SJCRH30 (cell line): ENCODE measurements around the gene BEST4. TPM values are rescaled to one million over a fixed set of nuclear protein-coding genes. Genes with fewer than 3 reads are reported as not detected.
"Not testable (repeated sequence)": the region's sequence is repeated elsewhere in the genome, so short reads cannot be mapped to it uniquely, and the experiment has no call there.

Source experiments
- DNase-seq, 2 experiments: peaks; one replicate each; pipeline ENCODE4 v3.0.0-alpha.2; 2015 to 2020
- H3K27ac ChIP-seq: fragments of 250-450 bp; sonication (Bioruptor Pico); 2 replicates; pipeline ENCODE4 v1.5.1; 2020; ENCODE audit warnings: mild to moderate bottlenecking, moderate library complexity
- H3K27me3 ChIP-seq: fragments of 250-450 bp; sonication (Bioruptor Pico); 2 replicates; pipeline ENCODE4 v1.5.1; 2020; ENCODE audit warnings: mild to moderate bottlenecking, moderate library complexity
- H3K36me3 ChIP-seq: fragments of 250-450 bp; sonication (Bioruptor Pico); 2 replicates; pipeline ENCODE4 v1.5.1; 2020; ENCODE audit warnings: mild to moderate bottlenecking, moderate library complexity
- H3K4me1 ChIP-seq: fragments of 250-450 bp; sonication (Bioruptor Pico); 2 replicates; pipeline ENCODE4 v1.5.1; 2020; ENCODE audit warnings: mild to moderate bottlenecking, moderate library complexity
- H3K4me3 ChIP-seq: fragments of 250-450 bp; sonication (Bioruptor Pico); 2 replicates; pipeline ENCODE4 v1.5.1; 2020; ENCODE audit warnings: mild to moderate bottlenecking, moderate library complexity
- H3K9me3 ChIP-seq: fragments of 250-450 bp; sonication (Bioruptor Pico); replicated peaks from 2 replicates; pipeline ENCODE4 v1.5.1; 2020; ENCODE audit warnings: mild to moderate bottlenecking, moderate library complexity
- total RNA-seq: library from RNA; depleted of rRNA; stranded (reverse); fragments of >200 nt; shearing (Covaris generic); gene quantifications from 2 replicates; pipeline ENCODE4 v1.2.3, GENCODE V29; 2014

BEST4 gene
- total RNA-seq, 1 experiment from 2014 or later = not detected

- peak; percentile 98 to 99 for DNase-seq
- peaks cover 7% of the 10 kb centered on the region; the same call in 1 of the 2 replicates for H3K36me3 ChIP-seq
These were observed 12.0 kb upstream of the BEST4 start, which contains the start of gene PLK3 for GRCh38 chr1:44799770-44800584. Gene PLK3 (plus strand): TSS chr1:44800377. CDS start chr1:44800464, 87 bp downstream.

GRCh38 chr1:44798481-44799365 is 10.8 kb upstream of the BEST4 start:
- no peak for DNase-seq
- no peaks in the 10 kb centered on the region for H3K9me3 ChIP-seq
- H3K27me3 ChIP-seq = no peaks in the 10 kb centered on the region
- no peak overlapping the region; the same call in 1 of the 2 replicates for H3K4me3 ChIP-seq
- H3K27ac ChIP-seq = no peak overlapping the region
- H3K36me3 ChIP-seq = 0 out of 2 replicates have a peak, but pooled peaks cover 7% of the 10 kb centered on the region
- peaks cover 17% of the 10 kb centered on the region for H3K4me1 ChIP-seq

More at GRCh38 chr1:44799770-44800584, 12.0 kb upstream of the BEST4 start, which contains the start of gene PLK3:
- H3K4me3 ChIP-seq = peak within 1 kb of the TSS; percentile 63
- peak within 1 kb of the TSS; percentile 13 for H3K27ac ChIP-seq
- no peaks in the 10 kb centered on the region for H3K27me3 ChIP-seq
- H3K9me3 ChIP-seq = no peaks in the 10 kb centered on the region
- H3K4me1 ChIP-seq = peaks cover 17% of the 10 kb centered on the region

DNA sequence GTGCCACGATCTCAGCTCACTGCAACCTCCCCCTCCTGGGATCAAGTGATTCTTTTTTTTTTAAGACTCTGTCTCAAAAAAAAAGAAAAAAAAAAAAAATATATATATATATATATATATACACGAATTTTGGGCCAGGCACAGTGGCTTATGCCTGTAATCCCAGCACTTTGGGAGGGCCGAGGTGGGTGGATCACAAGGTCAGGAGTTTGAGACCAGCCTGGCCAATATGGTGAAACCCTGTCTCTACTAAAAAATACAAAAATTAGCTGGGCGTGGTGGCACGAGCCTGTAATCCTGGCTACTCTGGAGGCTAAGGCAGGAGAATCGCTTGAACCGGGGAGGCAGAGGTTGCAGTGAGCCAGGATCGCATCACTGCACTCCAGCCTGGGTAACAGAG is 9.9 kb upstream of the BEST4 start:
- not testable (repeated sequence) for DNase-seq, H3K9me3 ChIP-seq, H3K4me3 ChIP-seq, H3K27ac ChIP-seq, H3K36me3 ChIP-seq, H3K27me3 ChIP-seq
- H3K4me1 ChIP-seq = peaks cover 16% of the 10 kb centered on the region

GRCh38 chr1:44792736-44793502 is 4.9 kb upstream of the BEST4 start:
- Histone ChIP-seq H3K27me3 (no peaks in the 10 kb centered on the region), H3K9me3 (no peaks in the 10 kb centered on the region), H3K36me3 (no peaks in the 10 kb centered on the region), H3K4me3 (no peak overlapping the region), H3K4me1 (no peaks in the 10 kb centered on the region), H3K27ac (no peak overlapping the region)
- no peak for DNase-seq

- no peak for DNase-seq
- H3K4me3 ChIP-seq = no peak overlapping the region
- no peaks in the 10 kb centered on the region for H3K36me3 ChIP-seq
- H3K9me3 ChIP-seq = no peaks in the 10 kb centered on the region
- no peaks in the 10 kb centered on the region for H3K27me3 ChIP-seq
- no peaks in the 10 kb centered on the region for H3K4me1 ChIP-seq
- H3K27ac ChIP-seq = no peak overlapping the region
These were observed 3.2 kb upstream of the BEST4 start for GRCh38 chr1:44790968-44791801.

- no peaks in the 10 kb centered on the region for H3K9me3 ChIP-seq
- H3K4me3 ChIP-seq = no peak overlapping the region
- no peak for DNase-seq
- no peaks in the 10 kb centered on the region for H3K36me3 ChIP-seq
- no peaks in the 10 kb centered on the region for H3K4me1 ChIP-seq
- no peaks in the 10 kb centered on the region for H3K27me3 ChIP-seq
- no peak overlapping the region for H3K27ac ChIP-seq
These were observed 464 bp downstream of the BEST4 start for GRCh38 chr1:44787506-44787905.

DNA sequence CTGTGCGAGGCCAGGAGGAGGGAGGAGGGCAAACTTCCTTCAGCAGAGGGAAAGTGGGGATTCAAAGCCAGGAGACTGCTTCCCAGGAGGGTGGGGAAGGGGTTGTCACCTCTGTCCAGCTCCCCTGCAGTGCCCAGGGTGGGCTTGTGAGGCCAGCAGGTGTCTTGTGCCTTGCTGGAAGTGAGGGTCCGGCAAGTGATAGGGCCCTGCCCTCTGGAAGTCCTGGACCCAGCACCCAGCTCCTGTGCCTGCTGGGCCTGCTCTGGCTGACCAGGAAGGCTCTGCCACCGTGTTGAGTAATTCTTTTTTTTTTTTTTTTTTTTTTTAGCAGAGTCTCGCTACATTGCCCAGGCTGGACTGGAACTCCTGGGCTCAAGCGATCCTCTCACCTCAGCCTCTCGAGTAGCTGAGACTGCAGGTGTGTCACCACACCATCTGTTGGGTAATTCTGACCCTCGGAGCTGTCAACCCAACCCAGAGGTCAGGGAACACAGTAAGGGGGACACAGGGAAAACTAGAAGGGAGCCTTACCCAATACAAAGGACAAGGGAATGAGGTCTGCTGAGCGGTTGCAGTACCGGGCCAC is 1.0 kb downstream of the BEST4 start:
- Histone ChIP-seq H3K9me3 (no peaks in the 10 kb centered on the region), H3K4me1 (no peaks in the 10 kb centered on the region), H3K36me3 (no peaks in the 10 kb centered on the region), H3K4me3 (no peak overlapping the region), H3K27ac (no peak overlapping the region), H3K27me3 (no peaks in the 10 kb centered on the region)
- DNase-seq = no peak

GRCh38 chr1:44786138-44786840 is 1.7 kb downstream of the BEST4 start:
- Histone ChIP-seq H3K4me1 (no peaks in the 10 kb centered on the region), H3K27me3 (no peaks in the 10 kb centered on the region), H3K27ac (no peak overlapping the region), H3K36me3 (peaks cover 4% of the 10 kb centered on the region), H3K9me3 (no peaks in the 10 kb centered on the region), H3K4me3 (no peak overlapping the region)
- peak; percentile 53 to 73 for DNase-seq

- no peak for DNase-seq
- no peak overlapping the region for H3K4me3 ChIP-seq
- no peaks in the 10 kb centered on the region for H3K27me3 ChIP-seq
- no peak overlapping the region for H3K27ac ChIP-seq
- peaks cover 10% of the 10 kb centered on the region for H3K36me3 ChIP-seq
- no peaks in the 10 kb centered on the region for H3K9me3 ChIP-seq
- no peaks in the 10 kb centered on the region for H3K4me1 ChIP-seq
These were observed 2.4 kb downstream of the BEST4 start for GRCh38 chr1:44785501-44786137.

DNA sequence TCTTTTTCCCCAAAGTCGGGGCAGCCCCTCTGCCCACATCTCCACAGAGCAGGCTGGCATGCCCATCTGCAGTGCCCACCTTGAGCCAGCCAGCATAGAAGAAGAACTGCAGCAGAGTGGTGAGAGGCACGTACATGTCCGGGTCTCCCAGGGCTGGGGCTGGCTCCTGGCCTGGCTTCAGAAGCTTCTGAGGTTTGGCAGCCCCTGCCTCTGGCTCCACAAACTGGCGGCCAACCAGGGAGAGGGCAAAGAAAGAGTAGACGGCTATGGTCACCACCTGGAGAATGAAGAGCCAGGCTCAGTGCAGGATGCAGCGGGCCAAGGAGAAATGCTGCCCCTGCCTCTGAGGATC is 3.0 kb downstream of the BEST4 start:
- Histone ChIP-seq H3K27me3 (no peaks in the 10 kb centered on the region), H3K27ac (no peak overlapping the region), H3K36me3 (peaks cover 16% of the 10 kb centered on the region), H3K4me3 (no peak overlapping the region), H3K4me1 (no peaks in the 10 kb centered on the region), H3K9me3 (no peaks in the 10 kb centered on the region)
- no peak for DNase-seq

GRCh38 chr1:44784094-44785028 is 3.6 kb downstream of the BEST4 start:
- DNase-seq = no peak
- peaks cover 22% of the 10 kb centered on the region for H3K36me3 ChIP-seq
- H3K27ac ChIP-seq = no peak overlapping the region
- H3K9me3 ChIP-seq = no peaks in the 10 kb centered on the region
- H3K4me1 ChIP-seq = no peaks in the 10 kb centered on the region
- H3K27me3 ChIP-seq = no peaks in the 10 kb centered on the region
- no peak overlapping the region for H3K4me3 ChIP-seq

- no peak for DNase-seq
- H3K27ac ChIP-seq = no peak overlapping the region
- peaks cover 29% of the 10 kb centered on the region for H3K36me3 ChIP-seq
- no peak overlapping the region for H3K4me3 ChIP-seq
- no peaks in the 10 kb centered on the region for H3K9me3 ChIP-seq
- H3K27me3 ChIP-seq = no peaks in the 10 kb centered on the region
- no peaks in the 10 kb centered on the region for H3K4me1 ChIP-seq
These were observed 4.3 kb downstream of the BEST4 start for GRCh38 chr1:44783697-44784093.
